HepG2 (cell line): ENCODE results near the gene C10orf143. TPM values are rescaled to one million over a fixed set of nuclear protein-coding genes. Genes with fewer than 3 reads are reported as not detected.

Experiments used
- CCDC6 ChIP-seq: sonication (generic); formaldehyde crosslinking; IDR thresholded peaks from 2 replicates; pipeline ENCODE4 v1.8.1; 2022; ENCODE audit warnings: mild to moderate bottlenecking, missing genetic modification reagents, moderate library complexity
- EEA1 ChIP-seq: sonication (generic); formaldehyde crosslinking; IDR thresholded peaks from 2 replicates; pipeline ENCODE4 v1.5.1; 2020; ENCODE audit warnings: mild to moderate bottlenecking, missing genetic modification reagents, borderline replicate concordance
- KAT8 ChIP-seq: IDR thresholded peaks from 2 replicates; pipeline ENCODE4 v1.6.1; 2016; ENCODE audit warnings: missing genetic modification reagents, missing compliant biosample characterization
- KLF15 ChIP-seq: sonication (generic); formaldehyde crosslinking; IDR thresholded peaks from 2 replicates; pipeline ENCODE4 v1.8.1; 2023; ENCODE audit warnings: borderline replicate concordance, mild to moderate bottlenecking, inconsistent platforms, missing genetic modification reagents, mixed read lengths
- MATR3 ChIP-seq: sonication (generic); formaldehyde crosslinking; IDR thresholded peaks from 2 replicates; pipeline ENCODE4 v1.4.0; 2020; ENCODE audit warnings: missing genetic modification reagents
- NCOA1 ChIP-seq: sonication (generic); formaldehyde crosslinking; IDR thresholded peaks from 2 replicates; pipeline ENCODE4 v1.9.0; 2021; ENCODE audit warnings: missing genetic modification reagents
- NFATC3 ChIP-seq: sonication (generic); formaldehyde crosslinking; IDR thresholded peaks from 2 replicates; pipeline ENCODE4 v1.5.1; 2020; ENCODE audit warnings: mild to moderate bottlenecking, missing genetic modification reagents
- ZFP90 ChIP-seq: sonication (generic); formaldehyde crosslinking; IDR thresholded peaks from 2 replicates; pipeline ENCODE4 v1.8.0; 2022; ENCODE audit warnings: missing genetic modification reagents, mild to moderate bottlenecking, inconsistent platforms, borderline replicate concordance
- ZNF282 ChIP-seq: fragments of 450-650 bp; IDR thresholded peaks from 2 replicates; pipeline ENCODE4 v1.6.1; 2018; ENCODE audit not compliant: partially characterized antibody
- ZNF343 ChIP-seq: sonication (generic); formaldehyde crosslinking; IDR thresholded peaks from 2 replicates; pipeline ENCODE4 v1.4.0; 2020; ENCODE audit warnings: mild to moderate bottlenecking, missing genetic modification reagents
- ZNF781 ChIP-seq: sonication (generic); formaldehyde crosslinking; IDR thresholded peaks from 2 replicates; pipeline ENCODE4 v1.5.1; 2020; ENCODE audit warnings: borderline replicate concordance, mild to moderate bottlenecking, missing genetic modification reagents; ENCODE audit errors: not compliant biosample characterization
- polyA plus RNA-seq, 8 experiments: library from polyadenylated mRNA; depleted of rRNA in 3 of 8; stranded (reverse) in 7 of 8; unstranded in 1 of 8; fragments of >200 nt; fragmentation: Illumina TruSeq in 4 of 8; extraction: Trizol in 4 of 8; gene quantifications; 2 replicates each; pipeline versions ENCODE4 v1.2.1 to v1.2.3, GENCODE V29; 2011 to 2016; ENCODE audit warnings: low read depth in 4 of 8, missing spikeins in 1 of 8, mixed read lengths in 1 of 8; ENCODE audit not compliant: insufficient read depth in 1 of 8
- total RNA-seq, 5 experiments: library from RNA; depleted of rRNA; stranded (reverse); fragments of >200 nt; fragmentation: Illumina TruSeq; extraction: Trizol; gene quantifications; 2 replicates each; pipeline ENCODE4 v1.2.3, GENCODE V29; 2016; ENCODE audit warnings: low read depth in 1 of 5
- TF ChIP-seq, protein P1 (sequence below): sonication (generic); formaldehyde crosslinking; IDR thresholded peaks from 2 replicates; pipeline ENCODE4 v1.9.0; 2021; ENCODE audit warnings: mild to moderate bottlenecking, missing genetic modification reagents
- TF ChIP-seq, protein P2 (sequence below): sonication (generic); formaldehyde crosslinking; IDR thresholded peaks from 2 replicates; pipeline ENCODE4 v1.4.0; 2020; ENCODE audit warnings: missing genetic modification reagents, mild to moderate bottlenecking, borderline replicate concordance
- TF ChIP-seq, protein P3 (sequence below): sonication (generic); formaldehyde crosslinking; IDR thresholded peaks from 2 replicates; pipeline ENCODE4 v1.4.0; 2020; ENCODE audit warnings: missing genetic modification reagents, borderline replicate concordance

Gene C10orf143
- total and polyA plus RNA-seq, 2 of the 13 experiments (the other 11 are each of a cell fraction or from before 2014, with no cell fraction given): 0.21 to 0.91 TPM

DNA sequence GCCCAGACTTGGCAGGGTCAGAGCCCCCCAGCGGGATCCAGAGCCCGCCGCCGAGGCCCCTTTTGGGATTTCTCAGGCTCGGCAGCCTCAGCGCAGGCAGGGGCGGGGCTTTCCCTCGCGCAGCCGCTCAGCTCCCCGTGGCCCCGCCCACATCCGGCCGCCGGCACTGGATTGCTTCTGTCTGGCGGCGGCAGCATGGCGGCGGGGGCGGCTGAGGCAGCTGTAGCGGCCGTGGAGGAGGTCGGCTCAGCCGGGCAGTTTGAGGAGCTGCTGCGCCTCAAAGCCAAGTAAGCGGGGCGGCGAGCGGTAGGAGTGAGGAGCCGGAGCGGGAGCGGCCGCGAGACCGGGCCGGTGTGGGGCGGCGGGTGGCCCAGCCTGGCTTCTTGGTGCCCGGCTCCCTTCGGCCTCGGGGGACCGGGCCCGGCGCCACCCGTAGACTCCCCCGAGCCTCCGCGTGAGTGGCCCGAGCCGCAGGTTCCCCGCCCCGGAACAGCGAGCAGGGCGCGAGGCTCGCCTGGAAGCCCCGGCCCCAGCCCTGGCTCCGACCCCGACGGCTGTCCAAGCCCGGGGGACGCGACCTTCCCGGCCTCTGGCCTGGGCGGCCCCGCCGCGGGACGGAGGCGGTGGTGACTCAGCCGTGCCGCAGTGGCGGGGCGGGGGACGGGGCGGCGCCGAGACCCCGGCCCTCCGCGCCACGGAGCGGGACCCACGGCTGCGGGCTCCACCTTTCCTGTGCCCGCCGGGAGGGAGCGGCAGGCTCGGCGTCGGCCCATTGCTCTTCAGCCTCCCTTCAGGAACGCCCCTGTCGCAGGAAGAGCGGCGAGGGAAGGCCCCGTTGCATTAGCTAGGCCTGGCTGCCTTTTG, 25.8 kb upstream of the C10orf143 start, which contains the start of gene GLRX3 (continued):
- TF ChIP-seq, protein P1, sequence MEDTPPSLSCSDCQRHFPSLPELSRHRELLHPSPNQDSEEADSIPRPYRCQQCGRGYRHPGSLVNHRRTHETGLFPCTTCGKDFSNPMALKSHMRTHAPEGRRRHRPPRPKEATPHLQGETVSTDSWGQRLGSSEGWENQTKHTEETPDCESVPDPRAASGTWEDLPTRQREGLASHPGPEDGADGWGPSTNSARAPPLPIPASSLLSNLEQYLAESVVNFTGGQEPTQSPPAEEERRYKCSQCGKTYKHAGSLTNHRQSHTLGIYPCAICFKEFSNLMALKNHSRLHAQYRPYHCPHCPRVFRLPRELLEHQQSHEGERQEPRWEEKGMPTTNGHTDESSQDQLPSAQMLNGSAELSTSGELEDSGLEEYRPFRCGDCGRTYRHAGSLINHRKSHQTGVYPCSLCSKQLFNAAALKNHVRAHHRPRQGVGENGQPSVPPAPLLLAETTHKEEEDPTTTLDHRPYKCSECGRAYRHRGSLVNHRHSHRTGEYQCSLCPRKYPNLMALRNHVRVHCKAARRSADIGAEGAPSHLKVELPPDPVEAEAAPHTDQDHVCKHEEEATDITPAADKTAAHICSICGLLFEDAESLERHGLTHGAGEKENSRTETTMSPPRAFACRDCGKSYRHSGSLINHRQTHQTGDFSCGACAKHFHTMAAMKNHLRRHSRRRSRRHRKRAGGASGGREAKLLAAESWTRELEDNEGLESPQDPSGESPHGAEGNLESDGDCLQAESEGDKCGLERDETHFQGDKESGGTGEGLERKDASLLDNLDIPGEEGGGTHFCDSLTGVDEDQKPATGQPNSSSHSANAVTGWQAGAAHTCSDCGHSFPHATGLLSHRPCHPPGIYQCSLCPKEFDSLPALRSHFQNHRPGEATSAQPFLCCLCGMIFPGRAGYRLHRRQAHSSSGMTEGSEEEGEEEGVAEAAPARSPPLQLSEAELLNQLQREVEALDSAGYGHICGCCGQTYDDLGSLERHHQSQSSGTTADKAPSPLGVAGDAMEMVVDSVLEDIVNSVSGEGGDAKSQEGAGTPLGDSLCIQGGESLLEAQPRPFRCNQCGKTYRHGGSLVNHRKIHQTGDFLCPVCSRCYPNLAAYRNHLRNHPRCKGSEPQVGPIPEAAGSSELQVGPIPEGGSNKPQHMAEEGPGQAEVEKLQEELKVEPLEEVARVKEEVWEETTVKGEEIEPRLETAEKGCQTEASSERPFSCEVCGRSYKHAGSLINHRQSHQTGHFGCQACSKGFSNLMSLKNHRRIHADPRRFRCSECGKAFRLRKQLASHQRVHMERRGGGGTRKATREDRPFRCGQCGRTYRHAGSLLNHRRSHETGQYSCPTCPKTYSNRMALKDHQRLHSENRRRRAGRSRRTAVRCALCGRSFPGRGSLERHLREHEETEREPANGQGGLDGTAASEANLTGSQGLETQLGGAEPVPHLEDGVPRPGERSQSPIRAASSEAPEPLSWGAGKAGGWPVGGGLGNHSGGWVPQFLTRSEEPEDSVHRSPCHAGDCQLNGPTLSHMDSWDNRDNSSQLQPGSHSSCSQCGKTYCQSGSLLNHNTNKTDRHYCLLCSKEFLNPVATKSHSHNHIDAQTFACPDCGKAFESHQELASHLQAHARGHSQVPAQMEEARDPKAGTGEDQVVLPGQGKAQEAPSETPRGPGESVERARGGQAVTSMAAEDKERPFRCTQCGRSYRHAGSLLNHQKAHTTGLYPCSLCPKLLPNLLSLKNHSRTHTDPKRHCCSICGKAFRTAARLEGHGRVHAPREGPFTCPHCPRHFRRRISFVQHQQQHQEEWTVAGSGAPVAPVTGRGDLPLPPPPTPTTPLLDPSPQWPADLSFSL (CRISPR knock-in tag): no peak
- no peak for TF ChIP-seq MATR3 (CRISPR knock-in tag)
- TF ChIP-seq CCDC6 (CRISPR knock-in tag): peak; percentile 96
- TF ChIP-seq KAT8 (CRISPR knock-in tag): peak; percentile 74
- no peak for TF ChIP-seq KLF15
- no peak for TF ChIP-seq NFATC3 (CRISPR knock-in tag)
- TF ChIP-seq, protein P2, sequence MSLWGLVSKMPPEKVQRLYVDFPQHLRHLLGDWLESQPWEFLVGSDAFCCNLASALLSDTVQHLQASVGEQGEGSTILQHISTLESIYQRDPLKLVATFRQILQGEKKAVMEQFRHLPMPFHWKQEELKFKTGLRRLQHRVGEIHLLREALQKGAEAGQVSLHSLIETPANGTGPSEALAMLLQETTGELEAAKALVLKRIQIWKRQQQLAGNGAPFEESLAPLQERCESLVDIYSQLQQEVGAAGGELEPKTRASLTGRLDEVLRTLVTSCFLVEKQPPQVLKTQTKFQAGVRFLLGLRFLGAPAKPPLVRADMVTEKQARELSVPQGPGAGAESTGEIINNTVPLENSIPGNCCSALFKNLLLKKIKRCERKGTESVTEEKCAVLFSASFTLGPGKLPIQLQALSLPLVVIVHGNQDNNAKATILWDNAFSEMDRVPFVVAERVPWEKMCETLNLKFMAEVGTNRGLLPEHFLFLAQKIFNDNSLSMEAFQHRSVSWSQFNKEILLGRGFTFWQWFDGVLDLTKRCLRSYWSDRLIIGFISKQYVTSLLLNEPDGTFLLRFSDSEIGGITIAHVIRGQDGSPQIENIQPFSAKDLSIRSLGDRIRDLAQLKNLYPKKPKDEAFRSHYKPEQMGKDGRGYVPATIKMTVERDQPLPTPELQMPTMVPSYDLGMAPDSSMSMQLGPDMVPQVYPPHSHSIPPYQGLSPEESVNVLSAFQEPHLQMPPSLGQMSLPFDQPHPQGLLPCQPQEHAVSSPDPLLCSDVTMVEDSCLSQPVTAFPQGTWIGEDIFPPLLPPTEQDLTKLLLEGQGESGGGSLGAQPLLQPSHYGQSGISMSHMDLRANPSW (CRISPR knock-in tag): no peak
- 0 out of 2 replicates have a peak, but pooled peaks have one; percentile 61 for TF ChIP-seq ZNF343 (CRISPR knock-in tag)
- no peak for TF ChIP-seq ZNF282
- no peak for TF ChIP-seq ZNF781 (CRISPR knock-in tag)
- TF ChIP-seq, protein P3, sequence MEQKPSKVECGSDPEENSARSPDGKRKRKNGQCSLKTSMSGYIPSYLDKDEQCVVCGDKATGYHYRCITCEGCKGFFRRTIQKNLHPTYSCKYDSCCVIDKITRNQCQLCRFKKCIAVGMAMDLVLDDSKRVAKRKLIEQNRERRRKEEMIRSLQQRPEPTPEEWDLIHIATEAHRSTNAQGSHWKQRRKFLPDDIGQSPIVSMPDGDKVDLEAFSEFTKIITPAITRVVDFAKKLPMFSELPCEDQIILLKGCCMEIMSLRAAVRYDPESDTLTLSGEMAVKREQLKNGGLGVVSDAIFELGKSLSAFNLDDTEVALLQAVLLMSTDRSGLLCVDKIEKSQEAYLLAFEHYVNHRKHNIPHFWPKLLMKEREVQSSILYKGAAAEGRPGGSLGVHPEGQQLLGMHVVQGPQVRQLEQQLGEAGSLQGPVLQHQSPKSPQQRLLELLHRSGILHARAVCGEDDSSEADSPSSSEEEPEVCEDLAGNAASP (CRISPR knock-in tag): no peak
- no peak for TF ChIP-seq EEA1
- TF ChIP-seq NCOA1: no peak
- peak; percentile 73; the same call in 1 of the 2 replicates for TF ChIP-seq ZFP90
